ENCODE results near the gene KANK3. TPM values are rescaled to one million over a fixed set of nuclear protein-coding genes. Genes with fewer than 3 reads are reported as not detected.

KANK3 gene
- polyA plus RNA-seq, 2 of the 4 experiments (the other 2 are of a cell fraction) = 1.0 to 1.5 TPM

DNA sequence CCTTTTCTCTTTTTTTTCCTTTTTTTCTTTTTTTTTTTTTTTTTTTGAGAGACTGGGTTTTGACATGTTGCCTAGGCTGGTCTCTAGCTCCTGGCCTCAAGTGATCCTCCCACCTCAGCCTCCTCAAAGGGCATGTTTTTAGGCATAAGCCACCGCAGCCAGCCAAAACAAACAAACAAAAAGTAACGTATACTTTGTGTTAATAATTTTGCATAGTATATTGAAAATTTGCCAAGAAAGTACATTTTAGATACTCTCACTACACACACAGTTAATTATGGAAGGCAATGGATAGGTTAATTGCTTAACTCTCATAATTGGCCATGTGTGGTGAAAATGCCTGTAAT, 45.5 kb upstream of the KANK3 start:
- Histone ChIP-seq H3K4me2 (peak overlapping the region; percentile 78), H3K4me3 (no peak overlapping the region), H3K27ac (peak overlapping the region; percentile 84), H3K9me3 (no peaks in the 10 kb centered on the region), H3K4me1 (peaks cover 44% of the 10 kb centered on the region)
- ChIA-PET CTCF (interaction anchor here (0.7 to 8.0 kb wide), 2 partner anchors 13 to 35 kb away, joined by 3 to 71 read pairs; no protein-coding TSS in a partner anchor), POLR2A (no interaction called here)
- 4% methylated on average over 2 of the region's 2 CpGs for whole genome bisulfite sequencing (ENCODE audit: missing lambda C conversion rate)
- no peak for TF ChIP-seq FOXS1 (CRISPR knock-in tag; IDR thresholded peaks at IDR 0.05)
- FAIRE-seq (no peak), DNase-seq (ENCODE audit: low read depth in 1 of 2, low spot score in 1 of 2) (no peak), ATAC-seq (no peak)

- Histone ChIP-seq H3K4me3 (no peak overlapping the region), H3K4me1 (peaks cover 39% of the 10 kb centered on the region), H3K9me3 (no peaks in the 10 kb centered on the region), H3K27ac (peak overlapping the region; percentile 84), H3K4me2 (peak overlapping the region; percentile 78)
- TF ChIP-seq FOSL2 (IDR thresholded peaks at IDR 0.05) = no peak
- peak; percentile 82 for TF ChIP-seq FOSL2 (CRISPR knock-in tag; IDR thresholded peaks at IDR 0.05)
- TF ChIP-seq NFE2L2 (conservative IDR thresholded peaks at IDR 0.05; ENCODE audit: low read length) = no peak
- TF ChIP-seq GATA3 (IDR thresholded peaks at IDR 0.05; ENCODE audit: borderline replicate concordance) = peak; percentile 91
- TF ChIP-seq CEBPB (IDR thresholded peaks at IDR 0.05) = peak in 1 of 2 experiments; percentile 46; a peak in 1 of 4 replicates
- no peak for TF ChIP-seq MYC (IDR thresholded peaks at IDR 0.05; ENCODE audit: borderline replicate concordance, low read length)
- TF ChIP-seq SMC3 (IDR thresholded peaks at IDR 0.05) = no peak
- TF ChIP-seq EHF (CRISPR knock-in tag; IDR thresholded peaks at IDR 0.05) = no peak
- DNase-seq (ENCODE audit: low read depth in 1 of 2, low spot score in 1 of 2) = peak; percentile 44 to 87
- WGBS (ENCODE audit: missing lambda C conversion rate) = 31% methylated on average over 16 of the region's 16 CpGs
- POLR2A ChIA-PET = no interaction called here
- ATAC-seq = peak in 1 of 2 experiments; percentile 6; a peak in 1 of 6 replicates
- CTCF ChIA-PET = interaction anchor here (8.0 kb wide), 1 partner anchor 34 kb away, joined by 71 read pairs; no protein-coding TSS in a partner anchor
- FAIRE-seq = no peak
Measured at GRCh38 chr19:8387688-8388611, 44.9 kb upstream of the KANK3 start.

DNA sequence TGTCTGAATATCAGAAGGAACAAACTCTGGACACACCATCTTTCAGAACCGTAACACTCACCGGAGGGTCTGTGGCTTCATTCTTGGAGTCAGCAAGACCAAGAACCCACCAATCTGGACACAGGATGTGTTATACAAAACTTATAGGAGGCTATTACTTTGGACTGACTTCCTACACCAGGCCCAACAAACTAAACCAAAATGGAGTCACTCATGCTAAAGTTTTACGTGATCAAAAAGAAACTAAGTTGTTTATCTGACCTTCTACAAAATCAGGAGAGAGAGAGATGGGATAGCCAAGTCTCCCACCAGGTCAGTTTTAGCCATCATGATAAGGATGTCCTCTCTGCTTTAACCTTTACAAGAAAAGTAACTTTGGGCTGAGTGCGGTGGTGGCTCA, 43.9 kb upstream of the KANK3 start:
- ATAC-seq (no peak), DNase-seq (ENCODE audit: low read depth in 1 of 2, low spot score in 1 of 2) (no peak), FAIRE-seq (no peak)
- TF ChIP-seq RAD21 (conservative IDR thresholded peaks at IDR 0.05 in 1 of 2, IDR thresholded peaks at IDR 0.05 in 1 of 2) = no peak
- TF ChIP-seq, protein P1, sequence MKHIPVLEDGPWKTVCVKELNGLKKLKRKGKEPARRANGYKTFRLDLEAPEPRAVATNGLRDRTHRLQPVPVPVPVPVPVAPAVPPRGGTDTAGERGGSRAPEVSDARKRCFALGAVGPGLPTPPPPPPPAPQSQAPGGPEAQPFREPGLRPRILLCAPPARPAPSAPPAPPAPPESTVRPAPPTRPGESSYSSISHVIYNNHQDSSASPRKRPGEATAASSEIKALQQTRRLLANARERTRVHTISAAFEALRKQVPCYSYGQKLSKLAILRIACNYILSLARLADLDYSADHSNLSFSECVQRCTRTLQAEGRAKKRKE (CRISPR knock-in tag; IDR thresholded peaks at IDR 0.05; ENCODE audit: low read depth) = 0 out of 2 replicates have a peak, but pooled peaks have one; percentile 39
- TF ChIP-seq HOXB13 (CRISPR knock-in tag; IDR thresholded peaks at IDR 0.05; ENCODE audit: low read depth) = 0 out of 2 replicates have a peak, but pooled peaks have one; percentile 56
- peak; percentile 83 for TF ChIP-seq ZSCAN20 (CRISPR knock-in tag; IDR thresholded peaks at IDR 0.05)
- TF ChIP-seq EHF (CRISPR knock-in tag; IDR thresholded peaks at IDR 0.05) = peak; percentile 83
- TF ChIP-seq CBX8 (IDR thresholded peaks at IDR 0.05) = no peak
- no peak for TF ChIP-seq USF2 (IDR thresholded peaks at IDR 0.05)
- TF ChIP-seq FOXS1 (CRISPR knock-in tag; IDR thresholded peaks at IDR 0.05) = peak; percentile 84; the same call in 1 of the 2 replicates
- peak; percentile 90 for TF ChIP-seq HEYL (CRISPR knock-in tag; IDR thresholded peaks at IDR 0.05)
- no peak for TF ChIP-seq EP300 (IDR thresholded peaks at IDR 0.05)
- TF ChIP-seq, protein P2, sequence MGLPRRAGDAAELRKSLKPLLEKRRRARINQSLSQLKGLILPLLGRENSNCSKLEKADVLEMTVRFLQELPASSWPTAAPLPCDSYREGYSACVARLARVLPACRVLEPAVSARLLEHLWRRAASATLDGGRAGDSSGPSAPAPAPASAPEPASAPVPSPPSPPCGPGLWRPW (IDR thresholded peaks at IDR 0.05) = no peak
- Histone ChIP-seq H3K9me3 (no peaks in the 10 kb centered on the region), H3K4me2 (no peak overlapping the region), H3K27ac (peak overlapping the region; percentile 84; a peak in 3 of 6 replicates), H3K4me3 (no peak overlapping the region), H3K4me1 (peaks cover 32% of the 10 kb centered on the region)
- CTCF ChIA-PET = no interaction called here
- WGBS (ENCODE audit: missing lambda C conversion rate) = 49% methylated on average over 4 of the region's 4 CpGs
- POLR2A ChIA-PET = no interaction called here
